ENCODE measurements around the gene PCDHA6.
"Not testable (repeated sequence)": the region's sequence is repeated elsewhere in the genome, so short reads cannot be mapped to it uniquely, and the experiment has no call there.

The PCDHA6 gene

DNA sequence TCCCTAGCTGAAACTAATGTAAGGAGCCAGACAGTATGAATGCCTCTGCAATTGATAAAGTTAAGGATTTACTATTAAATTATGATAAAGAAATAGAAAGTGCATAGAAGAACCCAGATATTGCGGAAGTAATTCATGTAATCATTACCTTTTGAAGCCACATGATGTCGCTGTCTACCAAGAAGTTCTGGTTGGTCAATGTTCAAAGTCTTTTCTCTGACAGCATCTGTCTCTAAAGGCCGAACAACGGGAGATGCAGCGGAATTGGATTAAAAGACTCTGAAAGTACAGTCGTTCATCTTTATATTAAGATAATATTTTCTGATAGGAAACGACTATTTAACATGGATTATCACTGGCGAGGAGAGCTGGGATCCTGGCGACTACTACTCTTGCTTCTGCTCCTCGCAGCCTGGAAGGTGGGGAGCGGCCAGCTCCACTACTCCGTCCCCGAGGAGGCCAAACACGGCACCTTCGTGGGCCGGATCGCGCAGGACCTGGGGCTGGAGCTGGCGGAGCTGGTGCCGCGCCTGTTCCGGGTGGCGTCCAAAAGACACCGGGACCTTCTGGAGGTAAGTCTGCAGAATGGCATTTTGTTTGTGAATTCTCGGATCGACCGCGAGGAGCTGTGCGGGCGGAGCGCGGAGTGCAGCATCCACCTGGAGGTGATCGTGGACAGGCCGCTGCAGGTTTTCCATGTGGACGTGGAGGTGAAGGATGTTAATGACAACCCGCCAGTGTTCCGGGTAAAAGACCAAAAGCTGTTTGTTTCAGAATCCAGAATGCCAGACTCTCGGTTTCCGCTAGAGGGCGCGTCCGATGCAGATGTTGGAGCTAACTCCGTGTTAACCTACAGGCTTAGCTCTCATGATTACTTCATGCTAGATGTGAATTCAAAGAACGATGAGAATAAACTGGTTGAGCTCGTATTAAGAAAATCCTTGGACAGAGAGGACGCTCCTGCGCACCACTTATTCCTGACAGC, 13.5 kb downstream of the PCDHA6 start, which contains the start of gene PCDHA8:
TSS of gene PCDHA8 (plus strand) at position 210 of the 985 bp plus-strand sequence. CDS start at position 345, 135 bp downstream.
- Histone ChIP-seq H3K9ac (ENCODE audit: low read depth, low read length, poor library complexity, severe bottlenecking) (no peak within 1 kb of the TSS), H2AFZ (ENCODE audit: low read length) (no peak within 1 kb of the TSS), H3K27me3 (ENCODE audit: insufficient read depth, low read length, poor library complexity, severe bottlenecking) (no peaks in the 10 kb centered on the region), H3F3A (ENCODE audit: low read depth) (no peaks in the 10 kb centered on the region), H3K36me3 (ENCODE audit: insufficient read depth, low read length) (no peaks in the 10 kb centered on the region), H3K4me1 (ENCODE audit: insufficient read depth, low read length, poor library complexity, severe bottlenecking) (no peaks in the 10 kb centered on the region), H3K9me3 (ENCODE audit: insufficient read depth, low read depth, low read length) (no peaks in the 10 kb centered on the region), H3K4me3 (ENCODE audit: low read length, poor library complexity, severe bottlenecking) (no peak within 1 kb of the TSS), H3K9me2 (replicated peaks; ENCODE audit: low read depth, low read length) (no peaks in the 10 kb centered on the region), H4K20me1 (ENCODE audit: insufficient read depth, low read length, poor library complexity, severe bottlenecking) (no peaks in the 10 kb centered on the region), H3K79me2 (ENCODE audit: insufficient read depth, low read length) (no peaks in the 10 kb centered on the region), H3K4me2 (ENCODE audit: low read depth, low read length, poor library complexity, severe bottlenecking) (no peak within 1 kb of the TSS)
- no peak for TF ChIP-seq EZH2phosphoT487 (IDR thresholded peaks at IDR 0.05; ENCODE audit: borderline replicate concordance)
- TF ChIP-seq CTCF (conservative IDR thresholded peaks at IDR 0.05; ENCODE audit: low read length), result peak; percentile 60

- no peak overlapping the region for H3K4me2 ChIP-seq (ENCODE audit: low read depth, low read length, poor library complexity, severe bottlenecking)
- no peak overlapping the region for H3K4me3 ChIP-seq (ENCODE audit: low read length, poor library complexity, severe bottlenecking)
- no peaks in the 10 kb centered on the region for H3K4me1 ChIP-seq (ENCODE audit: insufficient read depth, low read length, poor library complexity, severe bottlenecking)
- H3K27me3 ChIP-seq (ENCODE audit: insufficient read depth, low read length, poor library complexity, severe bottlenecking), result no peaks in the 10 kb centered on the region
- no peak overlapping the region for H3K9ac ChIP-seq (ENCODE audit: low read depth, low read length, poor library complexity, severe bottlenecking)
- H3K79me2 ChIP-seq (ENCODE audit: insufficient read depth, low read length), result no peaks in the 10 kb centered on the region
- no peak overlapping the region for H2AFZ ChIP-seq (ENCODE audit: low read length)
- TF ChIP-seq CTCF (conservative IDR thresholded peaks at IDR 0.05; ENCODE audit: low read length) (no peak), EZH2phosphoT487 (IDR thresholded peaks at IDR 0.05; ENCODE audit: borderline replicate concordance) (no peak)
- H3F3A ChIP-seq (ENCODE audit: low read depth), result no peaks in the 10 kb centered on the region
- no peaks in the 10 kb centered on the region for H3K36me3 ChIP-seq (ENCODE audit: insufficient read depth, low read length)
- no peaks in the 10 kb centered on the region for H3K9me2 ChIP-seq (replicated peaks; ENCODE audit: low read depth, low read length)
- H3K9me3 ChIP-seq (ENCODE audit: insufficient read depth, low read depth, low read length), result no peaks in the 10 kb centered on the region
- no peaks in the 10 kb centered on the region for H4K20me1 ChIP-seq (ENCODE audit: insufficient read depth, low read length, poor library complexity, severe bottlenecking)
Measured at GRCh38 chr5:140842798-140843733, 15.3 kb downstream of the PCDHA6 start.

GRCh38 chr5:140848139-140849102, 20.7 kb downstream of the PCDHA6 start, which contains the start of gene PCDHA9:
Gene PCDHA9 (plus strand): TSS chr5:140848382. CDS start chr5:140848496, 114 bp downstream.
- H3K4me2 ChIP-seq (ENCODE audit: low read depth, low read length, poor library complexity, severe bottlenecking); H3K79me2 ChIP-seq (ENCODE audit: insufficient read depth, low read length); H3K4me1 ChIP-seq (ENCODE audit: insufficient read depth, low read length, poor library complexity, severe bottlenecking); H4K20me1 ChIP-seq (ENCODE audit: insufficient read depth, low read length, poor library complexity, severe bottlenecking); H3K4me3 ChIP-seq (ENCODE audit: low read length, poor library complexity, severe bottlenecking); H3K27me3 ChIP-seq (ENCODE audit: insufficient read depth, low read length, poor library complexity, severe bottlenecking); H2AFZ ChIP-seq (ENCODE audit: low read length); H3K9me3 ChIP-seq (ENCODE audit: insufficient read depth, low read depth, low read length); H3K9me2 ChIP-seq (replicated peaks; ENCODE audit: low read depth, low read length); H3K36me3 ChIP-seq (ENCODE audit: insufficient read depth, low read length); H3K9ac ChIP-seq (ENCODE audit: low read depth, low read length, poor library complexity, severe bottlenecking); H3F3A ChIP-seq (ENCODE audit: low read depth): not testable (repeated sequence)

- H3K79me2 ChIP-seq (ENCODE audit: insufficient read depth, low read length); H3K4me1 ChIP-seq (ENCODE audit: insufficient read depth, low read length, poor library complexity, severe bottlenecking); H3K4me3 ChIP-seq (ENCODE audit: low read length, poor library complexity, severe bottlenecking); H3K9ac ChIP-seq (ENCODE audit: low read depth, low read length, poor library complexity, severe bottlenecking); H3K27me3 ChIP-seq (ENCODE audit: insufficient read depth, low read length, poor library complexity, severe bottlenecking); H3K4me2 ChIP-seq (ENCODE audit: low read depth, low read length, poor library complexity, severe bottlenecking); H3F3A ChIP-seq (ENCODE audit: low read depth); H3K9me3 ChIP-seq (ENCODE audit: insufficient read depth, low read depth, low read length); H4K20me1 ChIP-seq (ENCODE audit: insufficient read depth, low read length, poor library complexity, severe bottlenecking); H3K9me2 ChIP-seq (replicated peaks; ENCODE audit: low read depth, low read length); H2AFZ ChIP-seq (ENCODE audit: low read length); H3K36me3 ChIP-seq (ENCODE audit: insufficient read depth, low read length): not testable (repeated sequence)
Measured at GRCh38 chr5:140849831-140850634, 22.3 kb downstream of the PCDHA6 start.
